ENCODE results near the gene CLDN34. TPM values are rescaled to one million over a fixed set of nuclear protein-coding genes. Genes with fewer than 3 reads are reported as not detected.

CLDN34 gene
- polyA plus RNA-seq, 1 of the 3 experiments (the other 2 are of a cell fraction), result not detected

DNA sequence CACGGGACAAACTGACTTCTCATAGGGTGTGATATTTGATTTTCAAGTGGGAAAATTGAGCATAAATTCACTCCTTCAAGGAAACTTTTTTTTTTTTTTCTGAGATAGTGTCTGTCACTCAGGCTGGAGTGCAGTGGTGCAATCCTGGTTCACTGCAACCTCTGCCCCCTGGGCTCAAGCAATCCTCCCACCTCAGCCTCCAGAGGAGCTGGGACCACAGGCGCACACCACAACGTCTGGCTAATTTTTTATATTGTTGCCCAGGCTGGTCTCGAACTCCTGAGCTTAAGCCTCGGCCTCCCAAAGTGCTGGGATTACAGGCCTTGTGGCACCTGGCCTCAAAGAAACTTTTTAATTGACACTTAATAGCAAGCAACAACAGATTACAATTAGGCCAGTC lies 13.8 kb downstream of the CLDN34 start:
- no peak overlapping the region for H3K4me2 ChIP-seq
- no peaks in the 10 kb centered on the region; the same call in 1 of the 2 replicates for H3K27me3 ChIP-seq (ENCODE audit: insufficient read depth)
- H3K9me2 ChIP-seq, result no peaks in the 10 kb centered on the region
- no peaks in the 10 kb centered on the region for H4K20me1 ChIP-seq (ENCODE audit: insufficient read depth)
- H2AFZ ChIP-seq (ENCODE audit: low read depth), result no peak overlapping the region
- H3K79me2 ChIP-seq (ENCODE audit: insufficient read depth), result no peaks in the 10 kb centered on the region
- no peak overlapping the region for H3K4me3 ChIP-seq (ENCODE audit: low read depth in 2 of 2, low read length in 1 of 2)
- CTCF ChIA-PET, result interaction anchor here (1.2 kb wide), 1 partner anchor 139 kb away, joined by 3 read pairs; no protein-coding TSS in a partner anchor
- no peaks in the 10 kb centered on the region for H3K9me3 ChIP-seq
- no peak overlapping the region for H3K27ac ChIP-seq (ENCODE audit: low read depth in 2 of 2, low read length in 1 of 2)
- TF ChIP-seq EP300 (IDR thresholded peaks at IDR 0.05; ENCODE audit: borderline replicate concordance in 1 of 2, low read depth in 1 of 2, low read length in 1 of 2) (no peak), RCOR1 (IDR thresholded peaks at IDR 0.05; ENCODE audit: low read length) (no peak), RFX5 (IDR thresholded peaks at IDR 0.05; ENCODE audit: low read length) (no peak), MEF2A (IDR thresholded peaks at IDR 0.05; ENCODE audit: borderline replicate concordance, low read depth) (no peak), NRF1 (IDR thresholded peaks at IDR 0.05; ENCODE audit: low read depth, low read length) (no peak), GATA2 (CRISPR knock-in tag; IDR thresholded peaks at IDR 0.05) (no peak), FOXM1 (IDR thresholded peaks at IDR 0.05; ENCODE audit: low read depth) (no peak), FOSL2 (IDR thresholded peaks at IDR 0.05; ENCODE audit: borderline replicate concordance, low read depth) (no peak), NFIC (IDR thresholded peaks at IDR 0.05; ENCODE audit: borderline replicate concordance) (no peak), POLR2AphosphoS5 (IDR thresholded peaks at IDR 0.05; ENCODE audit: low read depth, low read length) (no peak), ELF1 (IDR thresholded peaks at IDR 0.05) (no peak), MXI1 (IDR thresholded peaks at IDR 0.05; ENCODE audit: low read depth, low read length) (no peak), SIN3A (IDR thresholded peaks at IDR 0.05; ENCODE audit: borderline replicate concordance, low read depth, low read length) (no peak), FOXJ3 (CRISPR knock-in tag; IDR thresholded peaks at IDR 0.05) (no peak), TCF12 (IDR thresholded peaks at IDR 0.05) (no peak)
- TF ChIP-seq, protein P1, sequence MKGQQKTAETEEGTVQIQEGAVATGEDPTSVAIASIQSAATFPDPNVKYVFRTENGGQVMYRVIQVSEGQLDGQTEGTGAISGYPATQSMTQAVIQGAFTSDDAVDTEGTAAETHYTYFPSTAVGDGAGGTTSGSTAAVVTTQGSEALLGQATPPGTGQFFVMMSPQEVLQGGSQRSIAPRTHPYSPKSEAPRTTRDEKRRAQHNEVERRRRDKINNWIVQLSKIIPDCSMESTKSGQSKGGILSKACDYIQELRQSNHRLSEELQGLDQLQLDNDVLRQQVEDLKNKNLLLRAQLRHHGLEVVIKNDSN (IDR thresholded peaks at IDR 0.05; ENCODE audit: borderline replicate concordance, low read depth), result no peak
- TF ChIP-seq, protein P2, sequence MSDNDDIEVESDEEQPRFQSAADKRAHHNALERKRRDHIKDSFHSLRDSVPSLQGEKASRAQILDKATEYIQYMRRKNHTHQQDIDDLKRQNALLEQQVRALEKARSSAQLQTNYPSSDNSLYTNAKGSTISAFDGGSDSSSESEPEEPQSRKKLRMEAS (IDR thresholded peaks at IDR 0.05; ENCODE audit: low read depth), result no peak
- TF ChIP-seq, protein P3, sequence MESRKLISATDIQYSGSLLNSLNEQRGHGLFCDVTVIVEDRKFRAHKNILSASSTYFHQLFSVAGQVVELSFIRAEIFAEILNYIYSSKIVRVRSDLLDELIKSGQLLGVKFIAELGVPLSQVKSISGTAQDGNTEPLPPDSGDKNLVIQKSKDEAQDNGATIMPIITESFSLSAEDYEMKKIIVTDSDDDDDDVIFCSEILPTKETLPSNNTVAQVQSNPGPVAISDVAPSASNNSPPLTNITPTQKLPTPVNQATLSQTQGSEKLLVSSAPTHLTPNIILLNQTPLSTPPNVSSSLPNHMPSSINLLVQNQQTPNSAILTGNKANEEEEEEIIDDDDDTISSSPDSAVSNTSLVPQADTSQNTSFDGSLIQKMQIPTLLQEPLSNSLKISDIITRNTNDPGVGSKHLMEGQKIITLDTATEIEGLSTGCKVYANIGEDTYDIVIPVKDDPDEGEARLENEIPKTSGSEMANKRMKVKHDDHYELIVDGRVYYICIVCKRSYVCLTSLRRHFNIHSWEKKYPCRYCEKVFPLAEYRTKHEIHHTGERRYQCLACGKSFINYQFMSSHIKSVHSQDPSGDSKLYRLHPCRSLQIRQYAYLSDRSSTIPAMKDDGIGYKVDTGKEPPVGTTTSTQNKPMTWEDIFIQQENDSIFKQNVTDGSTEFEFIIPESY (IDR thresholded peaks at IDR 0.05; ENCODE audit: borderline replicate concordance, low read depth), result no peak
- no peaks in the 10 kb centered on the region for H3F3A ChIP-seq (replicated peaks; ENCODE audit: insufficient read depth)
- DNase-seq, result no peak
- no peaks in the 10 kb centered on the region for H3K36me3 ChIP-seq (replicated peaks in 1 of 2; ENCODE audit: control insufficient read depth in 1 of 2, insufficient read depth in 2 of 2, low read length in 1 of 2)
- H3K9ac ChIP-seq, result no peak overlapping the region
- POLR2A ChIA-PET, result no interaction called here
- no peaks in the 10 kb centered on the region for H3K4me1 ChIP-seq (ENCODE audit: control insufficient read depth in 1 of 2, insufficient read depth in 2 of 2, low read depth in 1 of 2, low read length in 1 of 2)
- WGBS (ENCODE audit: low lambda C conversion rate), result 14% methylated on average over 5 of the region's 5 CpGs

All from SK-N-SH (cell line).